ENCODE results near the gene AXIN2. TPM values are rescaled to one million over a fixed set of nuclear protein-coding genes. Genes with fewer than 3 reads are reported as not detected.

AXIN2 gene
- total RNA-seq, 1 experiment from 2014 or later: 2.7 TPM

GRCh38 chr17:65553646-65554552 lies 7.5 kb downstream of the AXIN2 start:
- DNase-seq (ENCODE audit: low read depth): no peak

- no peak for DNase-seq (ENCODE audit: low read depth)
Observed at GRCh38 chr17:65553009-65553645, 8.3 kb downstream of the AXIN2 start.

- no peak for DNase-seq (ENCODE audit: low read depth)
Observed at GRCh38 chr17:65552214-65552613, 9.2 kb downstream of the AXIN2 start.

- no peak for DNase-seq (ENCODE audit: low read depth)
Observed at GRCh38 chr17:65551267-65552040, 10.0 kb downstream of the AXIN2 start.

GRCh38 chr17:65550758-65551157 lies 10.7 kb downstream of the AXIN2 start:
- no peak for DNase-seq (ENCODE audit: low read depth)

GRCh38 chr17:65550075-65550662 lies 11.3 kb downstream of the AXIN2 start:
- no peak for DNase-seq (ENCODE audit: low read depth)

- DNase-seq (ENCODE audit: low read depth): no peak
Observed at GRCh38 chr17:65548269-65548969, 13.0 kb downstream of the AXIN2 start.

GRCh38 chr17:65547253-65547670 lies 14.2 kb downstream of the AXIN2 start:
- no peak for DNase-seq (ENCODE audit: low read depth)

- no peak for DNase-seq (ENCODE audit: low read depth)
Observed at GRCh38 chr17:65546579-65546978, 14.9 kb downstream of the AXIN2 start.

GRCh38 chr17:65545705-65546523 lies 15.5 kb downstream of the AXIN2 start:
- DNase-seq (ENCODE audit: low read depth): no peak

- no peak for DNase-seq (ENCODE audit: low read depth)
Observed at GRCh38 chr17:65544672-65545071, 16.8 kb downstream of the AXIN2 start.

- DNase-seq (ENCODE audit: low read depth): no peak
Observed at GRCh38 chr17:65542610-65543009, 18.8 kb downstream of the AXIN2 start.

GRCh38 chr17:65542067-65542466 lies 19.4 kb downstream of the AXIN2 start:
- no peak for DNase-seq (ENCODE audit: low read depth)

- DNase-seq (ENCODE audit: low read depth): no peak
Observed at GRCh38 chr17:65541453-65541852, 20.0 kb downstream of the AXIN2 start.

- no peak for DNase-seq (ENCODE audit: low read depth)
Observed at GRCh38 chr17:65539630-65540266, 21.7 kb downstream of the AXIN2 start.

GRCh38 chr17:65538675-65539529 lies 22.5 kb downstream of the AXIN2 start:
- DNase-seq (ENCODE audit: low read depth): no peak

GRCh38 chr17:65537845-65538674 lies 23.4 kb downstream of the AXIN2 start:
- no peak for DNase-seq (ENCODE audit: low read depth)

GRCh38 chr17:65537343-65537844 lies 24.1 kb downstream of the AXIN2 start:
- DNase-seq (ENCODE audit: low read depth): no peak
